Right atrium auricular region (tissue), 2 donors: ENCODE measurements around the gene DPH6. TPM values are rescaled to one million over a fixed set of nuclear protein-coding genes. Genes with fewer than 3 reads are reported as not detected.
A peak's percentile ranks its signal among the peaks of the same experiment; 100 is the strongest.

Source experiments
- DNase-seq: peaks from one replicate; pipeline ENCODE4 v3.0.0-alpha.2; 2019; ENCODE audit warnings: low spot score
- H3K27ac ChIP-seq, 2 donors: fragments of 200-600 bp; sonication (generic); 1 replicate in 1 of 2; 2 replicates in 1 of 2; pipeline ENCODE4 v1.5.1; 2016 to 2019
- H3K27me3 ChIP-seq, 2 donors: fragments of 200-600 bp; sonication (generic); one replicate each; pipeline versions ENCODE4 v1.5.1 to v1.6.0; 2017 to 2019
- H3K36me3 ChIP-seq: fragments of 200-600 bp; sonication (generic); one replicate; pipeline ENCODE4 v1.5.1; 2016
- H3K4me1 ChIP-seq, 2 donors: fragments of 200-600 bp; sonication (generic); one replicate each; pipeline versions ENCODE4 v1.5.1 to v1.6.0; 2017 to 2019
- H3K4me3 ChIP-seq, 2 donors: fragments of 200-600 bp; sonication (generic); 1 replicate in 1 of 2; 2 replicates in 1 of 2; pipeline ENCODE4 v1.5.1; 2017 to 2019; ENCODE audit warnings: mild to moderate bottlenecking in 1 of 2, moderate library complexity in 1 of 2
- H3K9me3 ChIP-seq, 2 donors: fragments of 200-600 bp; sonication (generic); one replicate each; pipeline ENCODE4 v1.5.1; 2019
- total RNA-seq, 2 donors: library from RNA; depleted of rRNA; stranded (reverse); fragments of >200 nt; gene quantifications; one replicate each; pipeline ENCODE4 v1.1.0, GENCODE V29; 2016
- TF ChIP-seq, protein P1 (sequence below), 2 donors: fragments of 200-600 bp; sonication (generic); IDR thresholded peaks; one replicate each; pipeline ENCODE4 v1.5.1; 2019; ENCODE audit warnings: antibody characterized with exemption in 2 of 2

The DPH6 gene
- total RNA-seq, 2 donors from 2014 or later: 9.2 to 10.7 TPM

DNA sequence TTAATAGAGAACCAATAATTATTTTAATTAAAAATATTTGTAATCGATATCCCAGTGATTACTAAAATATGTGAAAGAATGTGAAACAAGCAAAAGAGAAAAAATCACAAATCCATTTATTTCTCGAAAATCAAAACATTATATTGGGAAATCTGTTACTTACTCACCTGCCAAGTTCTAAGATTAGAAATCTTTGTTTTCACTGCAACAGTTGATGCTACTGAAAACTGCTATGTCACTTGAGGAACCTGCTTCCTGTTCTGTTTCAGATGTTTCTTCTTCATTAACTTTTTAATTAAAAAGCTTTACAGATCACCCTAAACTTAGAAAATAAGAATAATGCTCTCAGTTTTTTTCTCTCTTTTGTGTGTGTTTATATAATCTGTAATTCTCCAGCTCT, 13.7 kb upstream of the DPH6 start:
- H3K27ac ChIP-seq: no peak overlapping the region
- H3K9me3 ChIP-seq: no peaks in the 10 kb centered on the region
- TF ChIP-seq, protein P1, sequence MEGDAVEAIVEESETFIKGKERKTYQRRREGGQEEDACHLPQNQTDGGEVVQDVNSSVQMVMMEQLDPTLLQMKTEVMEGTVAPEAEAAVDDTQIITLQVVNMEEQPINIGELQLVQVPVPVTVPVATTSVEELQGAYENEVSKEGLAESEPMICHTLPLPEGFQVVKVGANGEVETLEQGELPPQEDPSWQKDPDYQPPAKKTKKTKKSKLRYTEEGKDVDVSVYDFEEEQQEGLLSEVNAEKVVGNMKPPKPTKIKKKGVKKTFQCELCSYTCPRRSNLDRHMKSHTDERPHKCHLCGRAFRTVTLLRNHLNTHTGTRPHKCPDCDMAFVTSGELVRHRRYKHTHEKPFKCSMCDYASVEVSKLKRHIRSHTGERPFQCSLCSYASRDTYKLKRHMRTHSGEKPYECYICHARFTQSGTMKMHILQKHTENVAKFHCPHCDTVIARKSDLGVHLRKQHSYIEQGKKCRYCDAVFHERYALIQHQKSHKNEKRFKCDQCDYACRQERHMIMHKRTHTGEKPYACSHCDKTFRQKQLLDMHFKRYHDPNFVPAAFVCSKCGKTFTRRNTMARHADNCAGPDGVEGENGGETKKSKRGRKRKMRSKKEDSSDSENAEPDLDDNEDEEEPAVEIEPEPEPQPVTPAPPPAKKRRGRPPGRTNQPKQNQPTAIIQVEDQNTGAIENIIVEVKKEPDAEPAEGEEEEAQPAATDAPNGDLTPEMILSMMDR (IDR thresholded peaks at IDR 0.05): no peak
- H3K27me3 ChIP-seq: no peaks in the 10 kb centered on the region
- H3K4me3 ChIP-seq: no peak overlapping the region
- H3K36me3 ChIP-seq: no peaks in the 10 kb centered on the region
- no peak for DNase-seq
- no peaks in the 10 kb centered on the region for H3K4me1 ChIP-seq

GRCh38 chr15:35557544-35557943, 11.6 kb upstream of the DPH6 start:
- TF ChIP-seq, protein P1 (IDR thresholded peaks at IDR 0.05): no peak
- no peak overlapping the region for H3K27ac ChIP-seq
- no peaks in the 10 kb centered on the region for H3K36me3 ChIP-seq
- no peaks in the 10 kb centered on the region for H3K27me3 ChIP-seq
- H3K4me3 ChIP-seq: no peak overlapping the region
- no peak for DNase-seq
- no peaks in the 10 kb centered on the region for H3K4me1 ChIP-seq
- no peaks in the 10 kb centered on the region for H3K9me3 ChIP-seq

- H3K9me3 ChIP-seq: no peaks in the 10 kb centered on the region
- no peaks in the 10 kb centered on the region for H3K4me1 ChIP-seq
- DNase-seq: no peak
- H3K36me3 ChIP-seq: no peaks in the 10 kb centered on the region
- H3K4me3 ChIP-seq: no peak overlapping the region
- no peaks in the 10 kb centered on the region for H3K27me3 ChIP-seq
- H3K27ac ChIP-seq: no peak overlapping the region
- TF ChIP-seq, protein P1 (IDR thresholded peaks at IDR 0.05): no peak
Observed at GRCh38 chr15:35557012-35557411, 11.0 kb upstream of the DPH6 start.

GRCh38 chr15:35555244-35555643, 9.3 kb upstream of the DPH6 start:
- H3K9me3 ChIP-seq: no peaks in the 10 kb centered on the region
- H3K4me1 ChIP-seq: no peaks in the 10 kb centered on the region
- H3K27me3 ChIP-seq: no peaks in the 10 kb centered on the region
- H3K27ac ChIP-seq: no peak overlapping the region
- DNase-seq: no peak
- H3K4me3 ChIP-seq: no peak overlapping the region
- no peaks in the 10 kb centered on the region for H3K36me3 ChIP-seq
- TF ChIP-seq, protein P1 (IDR thresholded peaks at IDR 0.05): no peak

- DNase-seq: no peak
- Histone ChIP-seq H3K4me1 (peaks cover 0 to 9% of the 10 kb centered on the region in 2 donors), H3K27ac (no peak overlapping the region), H3K27me3 (no peaks in the 10 kb centered on the region), H3K36me3 (no peaks in the 10 kb centered on the region), H3K9me3 (no peaks in the 10 kb centered on the region), H3K4me3 (no peak overlapping the region)
- TF ChIP-seq, protein P1 (IDR thresholded peaks at IDR 0.05): no peak
Observed at GRCh38 chr15:35550957-35551356, 5.0 kb upstream of the DPH6 start.

GRCh38 chr15:35549567-35549966, 3.6 kb upstream of the DPH6 start:
- no peak for DNase-seq
- H3K27ac ChIP-seq: peak overlapping the region in 1 of 2 donors; percentile 41
- H3K36me3 ChIP-seq: no peaks in the 10 kb centered on the region
- H3K4me1 ChIP-seq: peaks cover 0 to 16% of the 10 kb centered on the region in 2 donors
- no peak overlapping the region for H3K4me3 ChIP-seq
- H3K27me3 ChIP-seq: no peaks in the 10 kb centered on the region
- no peaks in the 10 kb centered on the region for H3K9me3 ChIP-seq
- TF ChIP-seq, protein P1 (IDR thresholded peaks at IDR 0.05): no peak
